ENCODE results near the gene ADAMTS20.

DNA sequence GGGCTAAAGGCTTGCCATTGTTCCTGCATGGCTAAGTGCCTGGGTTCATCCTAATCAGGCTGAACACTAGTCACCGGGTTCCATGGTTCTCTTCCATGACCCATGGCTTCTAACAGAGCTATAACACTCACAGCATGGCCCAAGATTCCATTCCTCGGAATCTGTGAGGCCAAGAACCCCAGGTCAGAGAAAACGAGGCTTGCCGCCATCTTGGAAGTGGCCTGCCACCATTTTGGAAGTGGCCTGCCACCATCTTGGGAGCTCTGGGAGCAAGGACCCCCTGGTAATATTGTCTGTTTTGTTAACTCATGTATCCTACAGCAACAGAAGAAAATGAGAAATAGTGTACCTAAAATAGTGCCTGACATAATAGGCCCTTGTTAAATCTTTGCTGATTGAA is 92.7 kb downstream of the ADAMTS20 start:
- TF ChIP-seq, protein P1, sequence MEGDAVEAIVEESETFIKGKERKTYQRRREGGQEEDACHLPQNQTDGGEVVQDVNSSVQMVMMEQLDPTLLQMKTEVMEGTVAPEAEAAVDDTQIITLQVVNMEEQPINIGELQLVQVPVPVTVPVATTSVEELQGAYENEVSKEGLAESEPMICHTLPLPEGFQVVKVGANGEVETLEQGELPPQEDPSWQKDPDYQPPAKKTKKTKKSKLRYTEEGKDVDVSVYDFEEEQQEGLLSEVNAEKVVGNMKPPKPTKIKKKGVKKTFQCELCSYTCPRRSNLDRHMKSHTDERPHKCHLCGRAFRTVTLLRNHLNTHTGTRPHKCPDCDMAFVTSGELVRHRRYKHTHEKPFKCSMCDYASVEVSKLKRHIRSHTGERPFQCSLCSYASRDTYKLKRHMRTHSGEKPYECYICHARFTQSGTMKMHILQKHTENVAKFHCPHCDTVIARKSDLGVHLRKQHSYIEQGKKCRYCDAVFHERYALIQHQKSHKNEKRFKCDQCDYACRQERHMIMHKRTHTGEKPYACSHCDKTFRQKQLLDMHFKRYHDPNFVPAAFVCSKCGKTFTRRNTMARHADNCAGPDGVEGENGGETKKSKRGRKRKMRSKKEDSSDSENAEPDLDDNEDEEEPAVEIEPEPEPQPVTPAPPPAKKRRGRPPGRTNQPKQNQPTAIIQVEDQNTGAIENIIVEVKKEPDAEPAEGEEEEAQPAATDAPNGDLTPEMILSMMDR (IDR thresholded peaks at IDR 0.05; ENCODE audit: extremely low read depth in 1 of 2, insufficient read depth in 1 of 2, low read depth in 1 of 2, low read length in 2 of 2) = no peak
- no peak for TF ChIP-seq POLR2A (IDR thresholded peaks at IDR 0.05; ENCODE audit: low read depth, low read length)
- TF ChIP-seq POLR2AphosphoS5 (IDR thresholded peaks at IDR 0.05; ENCODE audit: insufficient read depth, low read depth, low read length) = no peak
- TF ChIP-seq, protein P2, sequence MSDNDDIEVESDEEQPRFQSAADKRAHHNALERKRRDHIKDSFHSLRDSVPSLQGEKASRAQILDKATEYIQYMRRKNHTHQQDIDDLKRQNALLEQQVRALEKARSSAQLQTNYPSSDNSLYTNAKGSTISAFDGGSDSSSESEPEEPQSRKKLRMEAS (IDR thresholded peaks at IDR 0.05; ENCODE audit: insufficient read depth, insufficient read length) = no peak
- TF ChIP-seq JUN (IDR thresholded peaks at IDR 0.05; ENCODE audit: borderline replicate concordance, insufficient read depth, insufficient read length, low read depth) = no peak
- TF ChIP-seq GATA2 (IDR thresholded peaks at IDR 0.05; ENCODE audit: insufficient read depth, insufficient read length, low read depth, low read length) = no peak
